GM12878 (cell line): ENCODE measurements around the gene ZNF860. TPM values are rescaled to one million over a fixed set of nuclear protein-coding genes. Genes with fewer than 3 reads are reported as not detected.

Source experiments
- ATAC-seq: fragments of 200-7000 bp; cut with Tn5 transposase; 3 replicates; pipeline ENCODE4 v1.9.1; 2020; ENCODE audit warnings: mild to moderate bottlenecking, moderate library complexity
- BruUV-seq: library from RNA; stranded (reverse); fragments of 400-500 nt; replicated peaks from 2 replicates; lab custom pipeline; 2021; lab: Mats Ljungman, UMichigan
- CTCF ChIA-PET: fragments of 300-600 bp; sonication (Branson Sonifier 250); formaldehyde crosslinking; extraction: SDS; loops from one replicate; lab custom pipeline; 2021; ENCODE audit warnings: inconsistent platforms; lab: Yijun Ruan, JAX
- POLR2A ChIA-PET: fragments of 350-600 bp; formaldehyde crosslinking; extraction: SDS; loops from one replicate; lab custom pipeline; 2021; ENCODE audit warnings: inconsistent platforms; lab: Charles Lee
- RAD21 ChIA-PET: fragments of 300-600 bp; sonication (Branson Sonifier 250); formaldehyde crosslinking; loops from one replicate; lab custom pipeline; 2023; ENCODE audit warnings: antibody characterized with exemption; ENCODE audit not compliant: unreplicated experiment; lab: Charles Lee
- SMC1A ChIA-PET: fragments of 300-600 bp; sonication (Branson Sonifier 250); formaldehyde crosslinking; loops from one replicate; lab custom pipeline; 2023; ENCODE audit not compliant: unreplicated experiment, uncharacterized antibody; lab: Charles Lee
- DNase-seq: peaks from one replicate; pipeline ENCODE4 v3.0.0-alpha.2; 2011; ENCODE audit warnings: low read depth, low spot score
- FAIRE-seq: peaks from 3 replicates; lab custom pipeline; 2011; peaks lifted over from hg19 to GRCh38; lab: Jason Lieb, UNC
- H2AFZ ChIP-seq: 2 replicates; pipeline ENCODE4 v1.6.0; 2011; ENCODE audit warnings: low read depth, low read length, control low read depth; ENCODE audit not compliant: control insufficient read depth
- H3K27ac ChIP-seq: 2 replicates; pipeline ENCODE4 v1.5.1; 2011; ENCODE audit warnings: control low read depth; ENCODE audit not compliant: control insufficient read depth, insufficient read depth
- H3K27me3 ChIP-seq, 2 experiments: replicated peaks in 1 of 2; 2 replicates each; pipeline versions ENCODE4 v1.6.0 to v1.6.1; 2011; ENCODE audit warnings: low read length in 1 of 2; ENCODE audit not compliant: control insufficient read depth in 2 of 2, insufficient read depth in 2 of 2
- H3K36me3 ChIP-seq, 2 experiments: 2 replicates each; pipeline ENCODE4 v1.5.1; 2011; ENCODE audit warnings: low read length in 1 of 2; ENCODE audit not compliant: control insufficient read depth in 2 of 2, insufficient read depth in 2 of 2
- H3K4me1 ChIP-seq: 2 replicates; pipeline ENCODE4 v1.6.1; 2011; ENCODE audit warnings: mild to moderate bottlenecking, low read length, moderate library complexity, mixed read lengths; ENCODE audit not compliant: control insufficient read depth, insufficient read depth
- H3K4me2 ChIP-seq: 2 replicates; pipeline ENCODE4 v1.6.0; 2011; ENCODE audit warnings: control low read depth; ENCODE audit not compliant: control insufficient read depth, insufficient read depth
- H3K4me3 ChIP-seq: fragments of 200-600 bp; sonication (generic); 2 replicates; pipeline ENCODE4 v1.5.1; 2016
- H3K79me2 ChIP-seq: 2 replicates; pipeline ENCODE4 v1.6.0; 2011; ENCODE audit warnings: low read length; ENCODE audit not compliant: control insufficient read depth, insufficient read depth
- H3K9ac ChIP-seq: 2 replicates; pipeline ENCODE4 v1.8.0; 2011; ENCODE audit warnings: low read length, control low read depth, mixed read lengths; ENCODE audit not compliant: control insufficient read depth, insufficient read depth
- H3K9me3 ChIP-seq: replicated peaks from 3 replicates; pipeline ENCODE4 v1.5.1; 2011; ENCODE audit warnings: mild to moderate bottlenecking, low read length; ENCODE audit not compliant: control insufficient read depth, insufficient read depth
- H4K20me1 ChIP-seq: 2 replicates; pipeline ENCODE4 v1.6.0; 2011; ENCODE audit not compliant: control insufficient read depth, insufficient read depth
- ATF7 ChIP-seq: fragments of 450-650 bp; IDR thresholded peaks from 2 replicates; pipeline ENCODE4 v1.6.1; 2016; ENCODE audit warnings: low read depth, mild to moderate bottlenecking
- JUNB ChIP-seq: IDR thresholded peaks from 2 replicates; pipeline ENCODE4 v1.6.1; 2016; ENCODE audit warnings: antibody characterized with exemption, mild to moderate bottlenecking
- PML ChIP-seq: IDR thresholded peaks from 2 replicates; pipeline ENCODE4 v1.6.1; 2012; ENCODE audit warnings: low read length, inconsistent platforms
- POLR2AphosphoS2 ChIP-seq: IDR thresholded peaks from 2 replicates; pipeline ENCODE4 v1.6.1; 2011; ENCODE audit warnings: low read depth, mild to moderate bottlenecking, low read length, improper control_type of control experiment, moderate library complexity
- SIX5 ChIP-seq: IDR thresholded peaks from 2 replicates; pipeline ENCODE4 v1.6.1; 2011; ENCODE audit warnings: mild to moderate bottlenecking, low read depth, low read length, moderate library complexity; ENCODE audit not compliant: severe bottlenecking
- STAT1 ChIP-seq: fragments of 450-650 bp; conservative IDR thresholded peaks from 2 replicates; pipeline ENCODE4 v1.6.1; 2014; ENCODE audit warnings: antibody characterized with exemption, mild to moderate bottlenecking
- STAT3 ChIP-seq: IDR thresholded peaks from 2 replicates; pipeline ENCODE4 v1.6.1; 2011; ENCODE audit warnings: low read depth, low read length, improper control_type of control experiment
- YBX1 ChIP-seq: fragments of 450-650 bp; IDR thresholded peaks from 2 replicates; pipeline ENCODE4 v1.6.1; 2016; ENCODE audit warnings: antibody characterized with exemption
- ZNF217 ChIP-seq: fragments of 450-650 bp; IDR thresholded peaks from 2 replicates; pipeline ENCODE4 v1.6.1; 2017; ENCODE audit warnings: antibody characterized with exemption, mild to moderate bottlenecking
- ZNF592 ChIP-seq: fragments of 450-650 bp; IDR thresholded peaks from 2 replicates; pipeline ENCODE4 v1.6.1; 2017; ENCODE audit warnings: mild to moderate bottlenecking, moderate library complexity
- ZSCAN29 ChIP-seq: fragments of 450-650 bp; IDR thresholded peaks from 2 replicates; pipeline ENCODE4 v1.6.1; 2017; ENCODE audit warnings: mild to moderate bottlenecking, moderate library complexity
- in situ Hi-C: fragments of 300-500 bp; cut with MboI; formaldehyde crosslinking; loops from 9 replicates; pipeline ENCODE4 v1.14.3; 2018; ENCODE audit warnings: mixed read lengths
- intact Hi-C: fragments of 100-400 bp; cut with micrococcal nuclease; formaldehyde crosslinking; loops from one replicate; pipeline ENCODE4 v1.14.2; 2022; ENCODE audit not compliant: unreplicated experiment
- polyA plus RNA-seq, 11 experiments: library from polyadenylated mRNA; depleted of rRNA in 4 of 11; unstranded in 6 of 11; stranded (reverse) in 5 of 11; fragments of >200 nt; fragmentation: Nextera tagmentation in 4 of 11; fragmentation: Illumina TruSeq in 1 of 11; extraction: Ambion mirVana in 4 of 11; extraction: Trizol in 1 of 11; gene quantifications; 1 replicate in 1 of 11; 2 replicates in 10 of 11; pipeline versions ENCODE4 v1.2.1 to v1.2.3, GENCODE V29; 2011 to 2016; ENCODE audit warnings: inconsistent platforms in 2 of 11, missing spikeins in 2 of 11, low read depth in 1 of 11
- total RNA-seq, 4 experiments: library from RNA; depleted of rRNA in 3 of 4; stranded (reverse); fragments of >200 nt in 3 of 4; fragmentation: Illumina TruSeq in 1 of 4; extraction: Trizol in 1 of 4; gene quantifications; 2 replicates each; pipeline versions ENCODE4 v1.2.1 to v1.2.3, GENCODE V29; 2013 to 2021

Gene ZNF860
- total and polyA plus RNA-seq, 10 of the 15 experiments (the other 5 are each of a cell fraction or from before 2014, with no cell fraction given): not detected

GRCh38 chr3:31955581-31955980 is 26.0 kb upstream of the ZNF860 start:
- H3K79me2 ChIP-seq: no peaks in the 10 kb centered on the region

More at GRCh38 chr3:31955581-31955980, 26.0 kb upstream of the ZNF860 start:
- H4K20me1 ChIP-seq: no peaks in the 10 kb centered on the region
- in situ Hi-C loops (no loop called here), intact Hi-C loops (no loop called here)
- no peak for TF ChIP-seq ZNF592
- TF ChIP-seq POLR2AphosphoS2: no peak
- TF ChIP-seq ATF7: no peak
- no peak for TF ChIP-seq PML
- no peak for TF ChIP-seq JUNB
- no peak for TF ChIP-seq SIX5
- no peak for TF ChIP-seq STAT1
- TF ChIP-seq ZNF217: no peak
- no peak for TF ChIP-seq STAT3
- TF ChIP-seq YBX1: no peak
- TF ChIP-seq ZSCAN29: no peak
- no TSS peak for BruUV-seq
- no peak overlapping the region for H2AFZ ChIP-seq
- no peaks in the 10 kb centered on the region; a peak in 1 of 4 replicates for H3K27me3 ChIP-seq
- no peak overlapping the region for H3K4me2 ChIP-seq
- SMC1A ChIA-PET: no interaction called here
- H3K4me3 ChIP-seq: no peak overlapping the region
- peaks cover 5% of the 10 kb centered on the region; the same call in 2 of the 3 replicates for H3K9me3 ChIP-seq
- H3K36me3 ChIP-seq: no peaks in the 10 kb centered on the region
- no peak overlapping the region for H3K9ac ChIP-seq
- ATAC-seq (no peak), FAIRE-seq (no peak), DNase-seq (no peak)
- RAD21 ChIA-PET: no interaction called here
- CTCF ChIA-PET: interaction anchor here (1.0 kb wide), 1 partner anchor 63 kb away, joined by 3 read pairs; no protein-coding TSS in a partner anchor
- POLR2A ChIA-PET: no interaction called here
- no peak overlapping the region for H3K27ac ChIP-seq
- H3K4me1 ChIP-seq: peaks cover 8% of the 10 kb centered on the region
